HG03139 (cell line): ENCODE data around the gene PARD3.

Experiments
- ATAC-seq: cut with Tn5 transposase; IDR thresholded peaks from one replicate; pipeline ENCODE4 v1.9.1; 2021; ENCODE audit not compliant: unreplicated experiment

Gene PARD3

GRCh38 chr10:34628174-34628796, 186.8 kb downstream of the PARD3 start:
- ATAC-seq: no peak

GRCh38 chr10:34627741-34628140, 187.4 kb downstream of the PARD3 start:
- no peak for ATAC-seq

- ATAC-seq: no peak
These were observed 187.8 kb downstream of the PARD3 start for GRCh38 chr10:34627331-34627730.

GRCh38 chr10:34626158-34626880, 188.8 kb downstream of the PARD3 start:
- no peak for ATAC-seq

- no peak for ATAC-seq
These were observed 190.6 kb downstream of the PARD3 start for GRCh38 chr10:34624323-34625153.

GRCh38 chr10:34622945-34623344, 192.2 kb downstream of the PARD3 start:
- ATAC-seq: no peak

- no peak for ATAC-seq
These were observed 196.5 kb downstream of the PARD3 start for GRCh38 chr10:34618611-34619010.

GRCh38 chr10:34615770-34616169, 199.3 kb downstream of the PARD3 start:
- no peak for ATAC-seq

GRCh38 chr10:34613491-34613890, 201.6 kb downstream of the PARD3 start:
- ATAC-seq: no peak

GRCh38 chr10:34612938-34613337, 202.2 kb downstream of the PARD3 start:
- no peak for ATAC-seq

GRCh38 chr10:34612446-34612845, 202.7 kb downstream of the PARD3 start:
- ATAC-seq: no peak

GRCh38 chr10:34609287-34609940, 205.7 kb downstream of the PARD3 start:
- no peak for ATAC-seq

- no peak for ATAC-seq
These were observed 207.2 kb downstream of the PARD3 start for GRCh38 chr10:34607894-34608293.

- ATAC-seq: no peak
These were observed 208.2 kb downstream of the PARD3 start for GRCh38 chr10:34606890-34607289.

GRCh38 chr10:34602478-34602877, 212.6 kb downstream of the PARD3 start:
- no peak for ATAC-seq

- ATAC-seq: no peak
These were observed 213.4 kb downstream of the PARD3 start for GRCh38 chr10:34601691-34602090.

GRCh38 chr10:34599026-34599795, 215.9 kb downstream of the PARD3 start:
- ATAC-seq: no peak

GRCh38 chr10:34596351-34596750, 218.7 kb downstream of the PARD3 start:
- ATAC-seq: no peak

GRCh38 chr10:34593930-34594329, 221.2 kb downstream of the PARD3 start:
- no peak for ATAC-seq

GRCh38 chr10:34593374-34593890, 221.7 kb downstream of the PARD3 start:
- no peak for ATAC-seq
